ENCODE results near the gene P3H4.
"Not testable (repeated sequence)": the region's sequence is repeated elsewhere in the genome, so short reads cannot be mapped to it uniquely, and the experiment has no call there.

P3H4 gene, protein sequence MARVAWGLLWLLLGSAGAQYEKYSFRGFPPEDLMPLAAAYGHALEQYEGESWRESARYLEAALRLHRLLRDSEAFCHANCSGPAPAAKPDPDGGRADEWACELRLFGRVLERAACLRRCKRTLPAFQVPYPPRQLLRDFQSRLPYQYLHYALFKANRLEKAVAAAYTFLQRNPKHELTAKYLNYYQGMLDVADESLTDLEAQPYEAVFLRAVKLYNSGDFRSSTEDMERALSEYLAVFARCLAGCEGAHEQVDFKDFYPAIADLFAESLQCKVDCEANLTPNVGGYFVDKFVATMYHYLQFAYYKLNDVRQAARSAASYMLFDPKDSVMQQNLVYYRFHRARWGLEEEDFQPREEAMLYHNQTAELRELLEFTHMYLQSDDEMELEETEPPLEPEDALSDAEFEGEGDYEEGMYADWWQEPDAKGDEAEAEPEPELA

GRCh38 chr17:41811549-41812380 lies at the start of gene P3H4:
Gene P3H4, minus strand, starts transcription at chr17:41811949. Its CDS starts 34 bp downstream, at chr17:41811915.
- no peaks in the 10 kb centered on the region for H3K36me3 ChIP-seq (ENCODE audit: control insufficient read depth in 2 of 2, insufficient read depth in 2 of 2, low read length in 2 of 2)
- H3K4me1 ChIP-seq (ENCODE audit: control insufficient read depth in 2 of 2, insufficient read depth in 2 of 2, low read length in 2 of 2) = peaks cover 24 to 34% of the 10 kb centered on the region in 2 donors
- no peaks in the 10 kb centered on the region for H3K27me3 ChIP-seq (ENCODE audit: control insufficient read depth in 2 of 2, insufficient read depth in 2 of 2, low read length in 2 of 2)
- H3K4me3 ChIP-seq (ENCODE audit: low read length in 2 of 2) = peak within 1 kb of the TSS; percentile 72 to 85
- H3K9me3 ChIP-seq (ENCODE audit: control insufficient read depth in 2 of 2, low read length in 2 of 2) = no peaks in the 10 kb centered on the region
- H3K27ac ChIP-seq (ENCODE audit: low read depth in 2 of 2, low read length in 2 of 2) = peak within 1 kb of the TSS; percentile 67 to 71
- peak within 1 kb of the TSS; percentile 79 to 83 for H3K9ac ChIP-seq (ENCODE audit: low read depth in 1 of 2, low read length in 2 of 2)

DNA sequence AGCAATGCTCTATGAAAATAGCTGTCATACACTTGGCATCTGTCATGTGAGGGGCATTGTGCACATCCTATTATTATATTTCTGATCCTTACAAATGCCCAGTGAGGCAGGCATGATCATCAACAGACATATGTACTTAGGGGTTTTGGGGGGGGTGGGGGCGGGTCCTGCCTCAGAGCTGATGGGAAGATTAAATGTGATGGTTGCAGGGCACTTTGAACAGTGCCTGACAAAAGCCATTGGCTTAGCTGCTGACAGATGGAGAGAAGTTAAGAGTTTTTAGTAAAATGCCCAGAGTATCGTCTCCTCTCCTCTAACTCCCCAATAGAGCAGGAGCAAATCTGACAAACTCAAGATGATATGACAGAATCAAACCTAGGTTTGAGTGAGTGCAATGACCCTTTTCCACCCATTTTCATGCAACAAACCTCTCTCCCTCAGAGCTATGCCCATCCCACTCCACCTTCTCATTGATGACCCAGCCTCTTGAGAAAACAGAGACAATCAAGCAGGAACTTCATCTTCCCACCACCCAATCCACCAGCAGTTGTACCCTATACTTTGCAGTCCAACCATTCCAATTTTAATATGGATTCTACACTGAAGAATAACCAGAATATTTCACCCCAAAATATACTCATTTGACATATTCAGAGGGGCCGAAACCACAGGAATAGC lies 48.6 kb upstream of the P3H4 start:
- H3K4me3 ChIP-seq (ENCODE audit: low read length in 2 of 2) = no peak overlapping the region
- H3K4me1 ChIP-seq (ENCODE audit: control insufficient read depth in 2 of 2, insufficient read depth in 2 of 2, low read length in 2 of 2) = peaks cover 12 to 14% of the 10 kb centered on the region in 2 donors
- H3K27ac ChIP-seq (ENCODE audit: low read depth in 2 of 2, low read length in 2 of 2) = no peak overlapping the region
- no peaks in the 10 kb centered on the region for H3K9me3 ChIP-seq (ENCODE audit: control insufficient read depth in 2 of 2, low read length in 2 of 2)
- H3K9ac ChIP-seq (ENCODE audit: low read depth in 1 of 2, low read length in 2 of 2) = no peak overlapping the region
- no peaks in the 10 kb centered on the region for H3K36me3 ChIP-seq (ENCODE audit: control insufficient read depth in 2 of 2, insufficient read depth in 2 of 2, low read length in 2 of 2)
- no peaks in the 10 kb centered on the region for H3K27me3 ChIP-seq (ENCODE audit: control insufficient read depth in 2 of 2, insufficient read depth in 2 of 2, low read length in 2 of 2)

GRCh38 chr17:41851382-41851781 lies 39.6 kb upstream of the P3H4 start:
- H3K27ac ChIP-seq (ENCODE audit: low read depth in 2 of 2, low read length in 2 of 2) = not testable (repeated sequence)

GRCh38 chr17:41849251-41849990 lies 37.7 kb upstream of the P3H4 start:
- Histone ChIP-seq H3K27me3 (ENCODE audit: control insufficient read depth in 2 of 2, insufficient read depth in 2 of 2, low read length in 2 of 2) (no peaks in the 10 kb centered on the region), H3K4me3 (ENCODE audit: low read length in 2 of 2) (no peak overlapping the region), H3K4me1 (ENCODE audit: control insufficient read depth in 2 of 2, insufficient read depth in 2 of 2, low read length in 2 of 2) (no peaks in the 10 kb centered on the region), H3K27ac (ENCODE audit: low read depth in 2 of 2, low read length in 2 of 2) (no peak overlapping the region), H3K9ac (ENCODE audit: low read depth in 1 of 2, low read length in 2 of 2) (no peak overlapping the region), H3K9me3 (ENCODE audit: control insufficient read depth in 2 of 2, low read length in 2 of 2) (no peaks in the 10 kb centered on the region), H3K36me3 (ENCODE audit: control insufficient read depth in 2 of 2, insufficient read depth in 2 of 2, low read length in 2 of 2) (peaks cover 10 to 15% of the 10 kb centered on the region in 2 donors)

More at GRCh38 chr17:41851382-41851781, 39.6 kb upstream of the P3H4 start:
- H3K4me3 ChIP-seq (ENCODE audit: low read length in 2 of 2); H3K9me3 ChIP-seq (ENCODE audit: control insufficient read depth in 2 of 2, low read length in 2 of 2); H3K9ac ChIP-seq (ENCODE audit: low read depth in 1 of 2, low read length in 2 of 2); H3K4me1 ChIP-seq (ENCODE audit: control insufficient read depth in 2 of 2, insufficient read depth in 2 of 2, low read length in 2 of 2); H3K27me3 ChIP-seq (ENCODE audit: control insufficient read depth in 2 of 2, insufficient read depth in 2 of 2, low read length in 2 of 2): not testable (repeated sequence)
- H3K36me3 ChIP-seq (ENCODE audit: control insufficient read depth in 2 of 2, insufficient read depth in 2 of 2, low read length in 2 of 2) = peaks cover 13 to 21% of the 10 kb centered on the region in 2 donors

- Histone ChIP-seq H3K9me3 (ENCODE audit: control insufficient read depth in 2 of 2, low read length in 2 of 2) (no peaks in the 10 kb centered on the region), H3K4me3 (ENCODE audit: low read length in 2 of 2) (no peak overlapping the region), H3K9ac (ENCODE audit: low read depth in 1 of 2, low read length in 2 of 2) (no peak overlapping the region), H3K27me3 (ENCODE audit: control insufficient read depth in 2 of 2, insufficient read depth in 2 of 2, low read length in 2 of 2) (no peaks in the 10 kb centered on the region), H3K36me3 (ENCODE audit: control insufficient read depth in 2 of 2, insufficient read depth in 2 of 2, low read length in 2 of 2) (peaks cover 5 to 9% of the 10 kb centered on the region in 2 donors), H3K4me1 (ENCODE audit: control insufficient read depth in 2 of 2, insufficient read depth in 2 of 2, low read length in 2 of 2) (no peaks in the 10 kb centered on the region), H3K27ac (ENCODE audit: low read depth in 2 of 2, low read length in 2 of 2) (no peak overlapping the region)
Observed at GRCh38 chr17:41848788-41849187, 37.0 kb upstream of the P3H4 start.

GRCh38 chr17:41844971-41845370 lies 33.2 kb upstream of the P3H4 start:
- H3K9ac ChIP-seq (ENCODE audit: low read depth in 1 of 2, low read length in 2 of 2) = no peak overlapping the region
- H3K36me3 ChIP-seq (ENCODE audit: control insufficient read depth in 2 of 2, insufficient read depth in 2 of 2, low read length in 2 of 2) = no peaks in the 10 kb centered on the region
- no peak overlapping the region for H3K4me3 ChIP-seq (ENCODE audit: low read length in 2 of 2)
- no peaks in the 10 kb centered on the region for H3K4me1 ChIP-seq (ENCODE audit: control insufficient read depth in 2 of 2, insufficient read depth in 2 of 2, low read length in 2 of 2)
- no peak overlapping the region for H3K27ac ChIP-seq (ENCODE audit: low read depth in 2 of 2, low read length in 2 of 2)
- H3K27me3 ChIP-seq (ENCODE audit: control insufficient read depth in 2 of 2, insufficient read depth in 2 of 2, low read length in 2 of 2) = no peaks in the 10 kb centered on the region
- H3K9me3 ChIP-seq (ENCODE audit: control insufficient read depth in 2 of 2, low read length in 2 of 2) = no peaks in the 10 kb centered on the region

DNA sequence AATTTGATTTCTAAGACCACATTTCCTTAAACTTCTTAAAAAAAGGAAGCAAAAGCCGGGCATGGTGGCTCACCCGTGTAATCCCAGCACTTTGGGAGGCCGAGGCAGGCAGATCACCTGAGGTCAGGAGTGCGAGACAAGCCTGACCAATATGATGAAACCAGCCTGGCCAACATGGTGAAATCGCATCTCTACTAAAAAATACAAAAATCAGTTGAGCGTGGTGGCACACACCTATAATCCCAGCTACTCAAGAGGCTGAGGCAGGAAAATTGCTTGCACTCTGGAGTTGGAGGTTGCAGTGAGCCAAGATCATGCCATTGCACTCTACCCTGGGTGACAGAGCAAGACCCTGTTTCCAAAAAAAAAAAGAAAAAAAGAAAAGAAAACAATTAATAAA lies 29.0 kb upstream of the P3H4 start:
- not testable (repeated sequence) for H3K27me3 ChIP-seq (ENCODE audit: control insufficient read depth in 2 of 2, insufficient read depth in 2 of 2, low read length in 2 of 2); H3K36me3 ChIP-seq (ENCODE audit: control insufficient read depth in 2 of 2, insufficient read depth in 2 of 2, low read length in 2 of 2); H3K27ac ChIP-seq (ENCODE audit: low read depth in 2 of 2, low read length in 2 of 2); H3K9ac ChIP-seq (ENCODE audit: low read depth in 1 of 2, low read length in 2 of 2); H3K4me3 ChIP-seq (ENCODE audit: low read length in 2 of 2); H3K4me1 ChIP-seq (ENCODE audit: control insufficient read depth in 2 of 2, insufficient read depth in 2 of 2, low read length in 2 of 2); H3K9me3 ChIP-seq (ENCODE audit: control insufficient read depth in 2 of 2, low read length in 2 of 2)

GRCh38 chr17:41839448-41839847 lies 27.7 kb upstream of the P3H4 start:
- not testable (repeated sequence) for H3K9me3 ChIP-seq (ENCODE audit: control insufficient read depth in 2 of 2, low read length in 2 of 2); H3K36me3 ChIP-seq (ENCODE audit: control insufficient read depth in 2 of 2, insufficient read depth in 2 of 2, low read length in 2 of 2); H3K27ac ChIP-seq (ENCODE audit: low read depth in 2 of 2, low read length in 2 of 2); H3K4me3 ChIP-seq (ENCODE audit: low read length in 2 of 2); H3K27me3 ChIP-seq (ENCODE audit: control insufficient read depth in 2 of 2, insufficient read depth in 2 of 2, low read length in 2 of 2); H3K9ac ChIP-seq (ENCODE audit: low read depth in 1 of 2, low read length in 2 of 2); H3K4me1 ChIP-seq (ENCODE audit: control insufficient read depth in 2 of 2, insufficient read depth in 2 of 2, low read length in 2 of 2)

DNA sequence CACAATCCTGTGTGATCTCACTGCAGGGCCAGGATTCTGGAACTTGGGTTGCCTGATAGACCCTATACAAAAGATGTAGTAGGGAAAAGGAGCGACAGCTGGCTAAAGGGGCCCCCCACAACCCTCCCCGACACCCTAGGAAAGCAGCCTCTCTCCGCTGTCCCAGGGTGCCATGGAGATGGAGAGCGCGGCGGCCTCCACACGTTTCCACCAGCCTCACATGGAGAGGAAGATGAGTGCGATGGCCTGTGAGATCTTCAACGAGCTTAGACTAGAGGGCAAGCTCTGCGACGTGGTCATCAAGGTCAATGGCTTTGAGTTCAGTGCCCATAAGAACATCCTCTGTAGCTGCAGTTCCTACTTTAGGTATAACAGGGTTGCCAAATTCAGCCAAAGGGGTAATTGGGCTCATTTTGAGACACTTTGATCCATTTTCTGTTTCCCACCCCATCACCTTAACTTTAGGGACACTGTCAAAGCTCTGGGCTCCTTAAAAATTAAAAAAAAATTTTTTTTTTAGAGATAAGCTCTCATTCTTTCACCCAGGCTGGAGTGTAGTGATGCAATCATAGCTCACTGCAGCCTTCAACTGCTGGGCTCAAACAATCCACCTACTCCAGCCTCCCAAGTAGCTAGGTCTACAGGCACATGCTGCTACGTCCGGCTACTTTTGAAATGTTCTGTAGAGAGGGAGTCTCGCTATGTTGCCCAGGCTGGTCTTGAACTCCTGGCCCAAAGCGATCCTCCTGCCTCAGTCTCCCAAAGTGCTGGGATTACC lies 26.2 kb upstream of the P3H4 start, which contains the start of gene KLHL10:
Gene KLHL10 (plus strand): TSS at position 65 of the 778 bp plus-strand sequence. CDS start 108 bp downstream, at position 173.
- Histone ChIP-seq H3K9ac (ENCODE audit: low read depth in 1 of 2, low read length in 2 of 2) (peak within 1 kb of the TSS; percentile 34 to 68), H3K27me3 (ENCODE audit: control insufficient read depth in 2 of 2, insufficient read depth in 2 of 2, low read length in 2 of 2) (no peaks in the 10 kb centered on the region), H3K4me1 (ENCODE audit: control insufficient read depth in 2 of 2, insufficient read depth in 2 of 2, low read length in 2 of 2) (peaks cover 3 to 7% of the 10 kb centered on the region in 2 donors), H3K36me3 (ENCODE audit: control insufficient read depth in 2 of 2, insufficient read depth in 2 of 2, low read length in 2 of 2) (no peaks in the 10 kb centered on the region), H3K4me3 (ENCODE audit: low read length in 2 of 2) (peak within 1 kb of the TSS; percentile 65 to 79), H3K27ac (ENCODE audit: low read depth in 2 of 2, low read length in 2 of 2) (no peak within 1 kb of the TSS), H3K9me3 (ENCODE audit: control insufficient read depth in 2 of 2, low read length in 2 of 2) (no peaks in the 10 kb centered on the region)

Data from mucosa of rectum (tissue), 2 donors.